H9 (cell line): ENCODE results near the gene PPARA. TPM values are rescaled to one million over a fixed set of nuclear protein-coding genes. Genes with fewer than 3 reads are reported as not detected.

Experiments
- DNase-seq: peaks from one replicate; pipeline ENCODE4 v3.0.0-alpha.2; 2017
- H2AFZ ChIP-seq: one replicate; pipeline ENCODE4 v1.6.1; 2013; ENCODE audit warnings: mild to moderate bottlenecking, low read length, control low read depth, moderate library complexity
- H2AK5ac ChIP-seq: 2 replicates; pipeline ENCODE4 v1.6.1; 2013; ENCODE audit warnings: low read length, control low read depth, mixed read lengths; ENCODE audit not compliant: insufficient read length
- H2BK120ac ChIP-seq: one replicate; pipeline ENCODE4 v1.6.1; 2013; ENCODE audit warnings: low read depth, mild to moderate bottlenecking, low read length, control low read depth, inconsistent platforms; ENCODE audit not compliant: poor library complexity, severe bottlenecking
- H2BK12ac ChIP-seq: 2 replicates; pipeline ENCODE4 v1.6.1; 2013; ENCODE audit warnings: low read length, control low read depth, mixed read lengths, low read depth; ENCODE audit not compliant: insufficient read length
- H2BK15ac ChIP-seq: 2 replicates; pipeline ENCODE4 v1.6.1; 2013; ENCODE audit warnings: low read depth, low read length, control low read depth
- H2BK20ac ChIP-seq: one replicate; pipeline ENCODE4 v1.6.1; 2013; ENCODE audit warnings: low read depth, mild to moderate bottlenecking, low read length, control low read depth, inconsistent platforms; ENCODE audit not compliant: poor library complexity, severe bottlenecking
- H2BK5ac ChIP-seq: 2 replicates; pipeline ENCODE4 v1.6.1; 2013; ENCODE audit warnings: low read length, control low read depth, mixed read lengths; ENCODE audit not compliant: insufficient read length
- H3K14ac ChIP-seq: 2 replicates; pipeline ENCODE4 v1.6.1; 2013; ENCODE audit warnings: low read length, control low read depth; ENCODE audit not compliant: insufficient read depth
- H3K18ac ChIP-seq: 2 replicates; pipeline ENCODE4 v1.6.1; 2013; ENCODE audit warnings: low read depth, mild to moderate bottlenecking, mixed read lengths, low read length, control low read depth; ENCODE audit not compliant: insufficient read length
- H3K23ac ChIP-seq: 2 replicates; pipeline ENCODE4 v1.6.1; 2013; ENCODE audit warnings: low read length, control low read depth, mixed read lengths, low read depth; ENCODE audit not compliant: insufficient read length
- H3K23me2 ChIP-seq: 2 replicates; pipeline ENCODE4 v1.6.1; 2013; ENCODE audit warnings: low read depth, mild to moderate bottlenecking, mixed read lengths, low read length, control low read depth; ENCODE audit not compliant: insufficient read length, poor library complexity, severe bottlenecking
- H3K27ac ChIP-seq: 2 replicates; pipeline ENCODE4 v1.5.1; 2013; ENCODE audit warnings: low read length, control low read depth, mixed read lengths, low read depth; ENCODE audit not compliant: insufficient read length
- H3K27me3 ChIP-seq: 2 replicates; pipeline ENCODE4 v1.6.1; 2013; ENCODE audit warnings: low read length, control low read depth, inconsistent platforms; ENCODE audit not compliant: insufficient read depth
- H3K4ac ChIP-seq: 2 replicates; pipeline ENCODE4 v1.6.1; 2013; ENCODE audit warnings: low read depth, mild to moderate bottlenecking, control low read depth, inconsistent platforms, low read length, moderate library complexity
- H3K4me1 ChIP-seq: 2 replicates; pipeline ENCODE4 v1.6.1; 2013; ENCODE audit warnings: low read length, control low read depth, inconsistent platforms; ENCODE audit not compliant: insufficient read depth
- H3K4me2 ChIP-seq: 2 replicates; pipeline ENCODE4 v1.6.1; 2013; ENCODE audit warnings: low read length, control low read depth, mixed read lengths; ENCODE audit not compliant: insufficient read length, insufficient read depth
- H3K56ac ChIP-seq: 2 replicates; pipeline ENCODE4 v1.6.1; 2013; ENCODE audit warnings: low read depth, mild to moderate bottlenecking, mixed read lengths, low read length, control low read depth; ENCODE audit not compliant: insufficient read length
- H3K79me1 ChIP-seq: 2 replicates; pipeline ENCODE4 v1.6.1; 2013; ENCODE audit warnings: low read depth, mild to moderate bottlenecking, moderate library complexity, low read length, control low read depth, inconsistent platforms; ENCODE audit not compliant: insufficient read depth, poor library complexity, severe bottlenecking
- H3K79me2 ChIP-seq: 2 replicates; pipeline ENCODE4 v1.6.1; 2013; ENCODE audit warnings: low read length, control low read depth, inconsistent platforms; ENCODE audit not compliant: insufficient read depth
- H3K9ac ChIP-seq: 2 replicates; pipeline ENCODE4 v1.6.1; 2013; ENCODE audit warnings: low read length, control low read depth, mixed read lengths; ENCODE audit not compliant: insufficient read length; ENCODE audit errors: extremely low read depth
- H3K9me3 ChIP-seq: one replicate; pipeline ENCODE4 v1.6.1; 2013; ENCODE audit warnings: low read depth, low read length, inconsistent platforms; ENCODE audit not compliant: control insufficient read depth
- H3T11ph ChIP-seq: one replicate; pipeline ENCODE4 v1.6.1; 2013; ENCODE audit warnings: mild to moderate bottlenecking, low read length, control low read depth, inconsistent platforms
- H4K20me1 ChIP-seq: one replicate; pipeline ENCODE4 v1.6.1; 2013; ENCODE audit not compliant: control insufficient read depth, insufficient read length, insufficient read depth
- H4K5ac ChIP-seq: 2 replicates; pipeline ENCODE4 v1.6.1; 2013; ENCODE audit warnings: low read depth, mild to moderate bottlenecking, mixed read lengths, low read length, control low read depth; ENCODE audit not compliant: insufficient read length
- H4K8ac ChIP-seq: replicated peaks from 2 replicates; pipeline ENCODE4 v1.6.1; 2013; ENCODE audit warnings: low read length, control low read depth, mixed read lengths, low read depth; ENCODE audit not compliant: insufficient read length
- H4K91ac ChIP-seq: 2 replicates; pipeline ENCODE4 v1.6.1; 2013; ENCODE audit warnings: low read depth, mild to moderate bottlenecking, moderate library complexity, mixed read lengths, low read length, control low read depth; ENCODE audit not compliant: insufficient read length
- H3K27ac Mint-ChIP-seq, 3 experiments: 2 replicates in 2 of 3; 3 replicates in 1 of 3; pipeline ENCODE4 v1.8.0; 2020 to 2021; ENCODE audit warnings: mixed read lengths in 3 of 3, mild to moderate bottlenecking in 1 of 3, moderate library complexity in 1 of 3
- H3K27me3 Mint-ChIP-seq: 2 replicates; pipeline ENCODE4 v1.8.0; 2021; ENCODE audit warnings: low read depth, mild to moderate bottlenecking, moderate library complexity, mixed read lengths
- H3K36me3 Mint-ChIP-seq, 3 experiments: 2 replicates in 2 of 3; 3 replicates in 1 of 3; pipeline ENCODE4 v1.8.0; 2020 to 2021; ENCODE audit warnings: low read depth in 3 of 3, mixed read lengths in 3 of 3; ENCODE audit not compliant: insufficient read depth in 1 of 3
- H3K4me1 Mint-ChIP-seq, 2 experiments: 2 replicates each; pipeline ENCODE4 v1.8.0; 2020; ENCODE audit warnings: mixed read lengths in 2 of 2
- H3K4me3 Mint-ChIP-seq, 2 experiments: 2 replicates in 1 of 2; 3 replicates in 1 of 2; pipeline ENCODE4 v1.8.0; 2020 to 2021; ENCODE audit warnings: mild to moderate bottlenecking in 2 of 2, mixed read lengths in 2 of 2, moderate library complexity in 1 of 2
- H3K9me3 Mint-ChIP-seq, 2 experiments: 2 replicates in 1 of 2; 3 replicates in 1 of 2; pipeline ENCODE4 v1.8.0; 2020; ENCODE audit warnings: mild to moderate bottlenecking in 2 of 2, mixed read lengths in 2 of 2, moderate library complexity in 1 of 2
- WGBS: extraction: QIAGEN DNeasy Blood & Tissue Kit; methylation state at CpG from one replicate; pipeline ENCODE4 v1.1.7; 2013; ENCODE audit warnings: missing lambda C conversion rate, low lambda C conversion rate, mixed read lengths; ENCODE audit not compliant: insufficient read length; ENCODE audit errors: extremely low coverage; 5-methylcytosine and 5-hydroxymethylcytosine counted together
- total RNA-seq: library from RNA; stranded (reverse); gene quantifications from 2 replicates; pipeline ENCODE4 v1.2.1, GENCODE V29; 2021
- TF ChIP-seq, protein P1 (sequence below): fragments of 200-600 bp; sonication (generic); conservative IDR thresholded peaks from 3 replicates; pipeline ENCODE4 v1.8.0; 2021; ENCODE audit warnings: antibody characterized with exemption, mild to moderate bottlenecking

PPARA gene
- total RNA-seq, 1 experiment from 2014 or later, result 7.3 TPM

DNA sequence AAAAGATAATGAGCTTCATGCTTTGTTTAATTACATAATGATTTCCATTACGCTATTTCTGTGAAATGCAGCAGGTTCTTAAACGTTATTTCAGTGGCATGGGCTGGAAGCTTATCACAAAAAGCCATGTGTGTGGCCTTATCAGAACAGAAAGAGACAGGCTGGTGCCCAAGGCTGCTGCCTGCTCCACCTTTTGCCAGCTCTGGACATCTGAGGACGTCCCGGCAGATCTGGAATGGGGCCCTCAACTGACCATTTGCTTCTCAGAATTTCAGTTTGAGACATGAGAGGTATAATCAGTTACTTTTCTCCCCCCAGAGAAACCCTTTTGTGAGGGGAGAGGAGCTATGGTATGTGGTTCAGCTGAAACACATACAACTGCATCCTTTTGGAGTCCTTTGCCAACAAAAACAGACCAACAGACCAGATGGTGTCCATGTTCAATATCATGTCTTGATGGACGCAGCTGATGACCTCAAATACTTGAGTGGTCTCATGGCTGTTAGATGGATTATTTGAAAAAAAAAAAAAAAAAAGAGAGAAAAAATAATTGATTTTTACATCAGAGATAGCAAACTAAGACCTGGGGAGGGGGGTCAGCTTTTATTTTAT lies 91.2 kb downstream of the PPARA start:
- H3K27ac Mint-ChIP-seq, result no peak overlapping the region
- no peak overlapping the region for H3K9ac ChIP-seq
- H4K5ac ChIP-seq, result no peak overlapping the region
- peaks cover 4% of the 10 kb centered on the region for H3K27me3 Mint-ChIP-seq
- H2BK120ac ChIP-seq, result no peak overlapping the region
- WGBS, result no CpG with 5 or more reads among the region's 5 CpGs
- H3K18ac ChIP-seq, result no peak overlapping the region
- no peak overlapping the region for H3T11ph ChIP-seq
- H2AFZ ChIP-seq, result no peak overlapping the region
- H4K91ac ChIP-seq, result no peak overlapping the region
- H3K14ac ChIP-seq, result no peak overlapping the region
- H2AK5ac ChIP-seq, result no peak overlapping the region
- no peak overlapping the region for H3K27ac ChIP-seq
- no peak overlapping the region for H2BK5ac ChIP-seq
- no peak overlapping the region for H3K4me2 ChIP-seq
- no peaks in the 10 kb centered on the region for H3K27me3 ChIP-seq
- no peaks in the 10 kb centered on the region for H3K4me1 Mint-ChIP-seq
- no peak overlapping the region for H3K4ac ChIP-seq
- no peak overlapping the region for H3K56ac ChIP-seq
- no peak for DNase-seq
- TF ChIP-seq, protein P1, sequence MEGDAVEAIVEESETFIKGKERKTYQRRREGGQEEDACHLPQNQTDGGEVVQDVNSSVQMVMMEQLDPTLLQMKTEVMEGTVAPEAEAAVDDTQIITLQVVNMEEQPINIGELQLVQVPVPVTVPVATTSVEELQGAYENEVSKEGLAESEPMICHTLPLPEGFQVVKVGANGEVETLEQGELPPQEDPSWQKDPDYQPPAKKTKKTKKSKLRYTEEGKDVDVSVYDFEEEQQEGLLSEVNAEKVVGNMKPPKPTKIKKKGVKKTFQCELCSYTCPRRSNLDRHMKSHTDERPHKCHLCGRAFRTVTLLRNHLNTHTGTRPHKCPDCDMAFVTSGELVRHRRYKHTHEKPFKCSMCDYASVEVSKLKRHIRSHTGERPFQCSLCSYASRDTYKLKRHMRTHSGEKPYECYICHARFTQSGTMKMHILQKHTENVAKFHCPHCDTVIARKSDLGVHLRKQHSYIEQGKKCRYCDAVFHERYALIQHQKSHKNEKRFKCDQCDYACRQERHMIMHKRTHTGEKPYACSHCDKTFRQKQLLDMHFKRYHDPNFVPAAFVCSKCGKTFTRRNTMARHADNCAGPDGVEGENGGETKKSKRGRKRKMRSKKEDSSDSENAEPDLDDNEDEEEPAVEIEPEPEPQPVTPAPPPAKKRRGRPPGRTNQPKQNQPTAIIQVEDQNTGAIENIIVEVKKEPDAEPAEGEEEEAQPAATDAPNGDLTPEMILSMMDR, result no peak
- H3K23ac ChIP-seq, result no peak overlapping the region
- H3K4me3 Mint-ChIP-seq, result no peak overlapping the region
- no peaks in the 10 kb centered on the region for H3K79me2 ChIP-seq
- H2BK12ac ChIP-seq, result no peak overlapping the region
- H3K79me1 ChIP-seq, result no peaks in the 10 kb centered on the region
- no peaks in the 10 kb centered on the region for H3K23me2 ChIP-seq
- no peak overlapping the region for H2BK15ac ChIP-seq
- no peaks in the 10 kb centered on the region for H3K4me1 ChIP-seq
- H4K8ac ChIP-seq, result no peak overlapping the region
- H2BK20ac ChIP-seq, result no peak overlapping the region
- H3K9me3 ChIP-seq, result no peaks in the 10 kb centered on the region
- H3K36me3 Mint-ChIP-seq, result peaks cover 5 to 16% (median 9%) of the 10 kb centered on the region in 3 experiments; a peak in 5 of 7 replicates
- peaks cover 0 to 2% of the 10 kb centered on the region in 2 experiments; a peak in 2 of 5 replicates for H3K9me3 Mint-ChIP-seq
- no peaks in the 10 kb centered on the region for H4K20me1 ChIP-seq
